Ishikawa (cell line): ENCODE data around the gene MMAB.

Experiments used
- CEBPB ChIP-seq: IDR thresholded peaks from 2 replicates; pipeline ENCODE4 v1.6.1; 2012
- CREB1 ChIP-seq: IDR thresholded peaks from 2 replicates; pipeline ENCODE4 v1.6.1; 2012; ENCODE audit warnings: low read depth
- EGR1 ChIP-seq: IDR thresholded peaks from 2 replicates; pipeline ENCODE4 v1.6.1; 2012
- EP300 ChIP-seq: IDR thresholded peaks from 2 replicates; pipeline ENCODE4 v1.6.1; 2012; ENCODE audit warnings: borderline replicate concordance
- FOXM1 ChIP-seq: IDR thresholded peaks from 2 replicates; pipeline ENCODE4 v1.6.1; 2012; ENCODE audit warnings: low read depth, borderline replicate concordance
- NFIC ChIP-seq: IDR thresholded peaks from 2 replicates; pipeline ENCODE4 v1.6.1; 2012
- RAD21 ChIP-seq: IDR thresholded peaks from 2 replicates; pipeline ENCODE4 v1.6.1; 2012; ENCODE audit warnings: low read depth
- REST ChIP-seq: IDR thresholded peaks from 2 replicates; pipeline ENCODE4 v1.6.1; 2012; ENCODE audit warnings: low read depth, mild to moderate bottlenecking
- TAF1 ChIP-seq: IDR thresholded peaks from 2 replicates; pipeline ENCODE4 v1.6.1; 2012; ENCODE audit warnings: low read depth, mild to moderate bottlenecking
- TCF12 ChIP-seq: IDR thresholded peaks from 2 replicates; pipeline ENCODE4 v1.6.1; 2012; ENCODE audit warnings: low read depth
- TEAD4 ChIP-seq: IDR thresholded peaks from 2 replicates; pipeline ENCODE4 v1.6.1; 2012
- USF1 ChIP-seq: IDR thresholded peaks from 2 replicates; pipeline ENCODE4 v1.6.1; 2012
- YY1 ChIP-seq: IDR thresholded peaks from 2 replicates; pipeline ENCODE4 v1.6.1; 2012; ENCODE audit warnings: low read depth
- ZBTB7A ChIP-seq: IDR thresholded peaks from 2 replicates; pipeline ENCODE4 v1.6.1; 2012; ENCODE audit warnings: low read depth
- TF ChIP-seq, protein P1 (sequence below): IDR thresholded peaks from 2 replicates; pipeline ENCODE4 v1.6.1; 2012

MMAB gene

DNA sequence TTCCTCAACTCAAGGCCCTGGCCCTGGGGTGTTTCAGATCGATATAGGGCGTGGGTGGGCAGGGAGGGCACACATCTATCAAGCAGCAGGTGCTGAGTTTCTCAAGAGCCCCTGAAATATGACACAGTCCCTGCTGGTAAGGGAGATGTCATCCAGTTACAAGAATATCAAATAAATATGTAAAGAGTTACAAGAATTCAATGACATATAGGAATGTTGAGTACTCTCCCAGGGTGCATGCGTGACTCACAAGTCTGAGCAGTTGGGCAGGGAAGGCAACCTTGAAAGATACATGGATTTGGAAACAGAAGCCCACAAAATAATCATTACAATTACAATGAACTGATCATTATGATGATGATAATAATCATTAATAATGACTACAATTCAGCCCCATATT is 35.5 kb upstream of the MMAB start:
- TF ChIP-seq YY1: no peak
- TF ChIP-seq, protein P1, sequence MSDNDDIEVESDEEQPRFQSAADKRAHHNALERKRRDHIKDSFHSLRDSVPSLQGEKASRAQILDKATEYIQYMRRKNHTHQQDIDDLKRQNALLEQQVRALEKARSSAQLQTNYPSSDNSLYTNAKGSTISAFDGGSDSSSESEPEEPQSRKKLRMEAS: no peak
- TF ChIP-seq CREB1: no peak
- TF ChIP-seq EP300: no peak
- TF ChIP-seq TEAD4: no peak
- no peak for TF ChIP-seq TAF1
- no peak for TF ChIP-seq RAD21
- no peak for TF ChIP-seq CEBPB
- TF ChIP-seq NFIC: no peak
- TF ChIP-seq ZBTB7A: no peak

GRCh38 chr12:109608270-109608669 is 35.0 kb upstream of the MMAB start:
- no peak for TF ChIP-seq TAF1
- TF ChIP-seq YY1: no peak
- TF ChIP-seq FOXM1: no peak
- TF ChIP-seq ZBTB7A: no peak
- TF ChIP-seq, protein P1: no peak
- TF ChIP-seq EP300: no peak
- no peak for TF ChIP-seq USF1
- no peak for TF ChIP-seq TCF12
- TF ChIP-seq CREB1: no peak
- no peak for TF ChIP-seq REST
- no peak for TF ChIP-seq TEAD4
- no peak for TF ChIP-seq CEBPB
- TF ChIP-seq EGR1: no peak
- no peak for TF ChIP-seq NFIC

DNA sequence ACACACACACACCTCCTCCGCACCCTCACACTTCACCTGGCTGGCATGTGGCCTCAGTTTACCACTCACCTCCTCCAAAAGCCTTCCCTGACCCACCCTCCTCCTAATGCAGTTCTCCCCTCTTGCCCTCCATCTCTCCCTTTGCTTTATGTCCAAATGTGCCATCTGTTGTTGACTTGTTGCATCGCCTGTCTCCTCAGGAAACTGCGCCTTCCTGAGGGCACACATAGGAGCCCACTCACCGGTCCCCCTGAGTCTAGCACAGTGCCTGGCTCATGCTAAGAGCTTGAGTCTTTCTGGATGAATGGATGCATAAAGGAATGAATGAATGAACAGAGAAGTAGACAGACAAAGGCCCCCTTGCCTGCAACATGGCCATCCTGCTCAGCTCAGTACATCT is 34.3 kb upstream of the MMAB start:
- TF ChIP-seq, protein P1: no peak
- no peak for TF ChIP-seq NFIC
- no peak for TF ChIP-seq TEAD4
- no peak for TF ChIP-seq EGR1
- no peak for TF ChIP-seq YY1
- no peak for TF ChIP-seq FOXM1
- no peak for TF ChIP-seq CEBPB
- TF ChIP-seq USF1: no peak
- TF ChIP-seq RAD21: no peak
- no peak for TF ChIP-seq CREB1
- no peak for TF ChIP-seq ZBTB7A
- TF ChIP-seq EP300: no peak
- TF ChIP-seq TCF12: no peak
- no peak for TF ChIP-seq TAF1
- TF ChIP-seq REST: no peak

DNA sequence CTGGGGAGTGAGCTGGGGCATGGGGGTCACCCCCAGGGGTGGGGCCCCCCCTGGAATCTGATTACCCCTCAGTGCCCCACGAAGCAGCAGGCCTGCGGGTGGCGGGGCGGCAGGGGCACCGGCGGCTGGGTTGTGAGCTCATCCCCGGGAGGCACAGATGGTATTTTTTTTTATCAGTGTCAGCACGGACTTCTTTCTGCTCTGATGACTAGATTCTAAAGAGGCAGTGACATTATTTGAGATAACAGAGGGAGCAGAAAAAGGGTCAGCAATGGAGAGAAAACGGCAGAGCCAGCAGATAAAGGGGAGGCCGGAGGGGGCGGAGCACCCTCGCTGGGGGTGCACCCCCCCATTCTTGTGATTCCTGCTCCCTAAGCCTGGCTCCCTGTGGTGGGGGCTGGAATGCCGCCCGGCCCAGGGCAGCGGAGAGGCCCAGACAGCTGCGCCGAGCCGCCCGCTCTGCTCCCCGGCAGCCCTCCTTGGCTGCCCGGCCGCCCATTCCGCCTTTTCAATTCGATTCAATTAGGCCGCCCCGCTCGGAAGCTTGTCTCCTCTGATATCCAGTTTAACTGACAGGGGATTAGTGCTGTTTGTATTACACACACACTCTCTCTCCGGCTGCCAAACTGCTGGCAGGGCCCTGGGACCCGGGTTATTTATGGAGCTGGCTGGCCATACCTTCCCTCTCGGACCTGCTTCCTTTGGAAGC is 33.2 kb upstream of the MMAB start:
- TF ChIP-seq, protein P1: no peak
- TF ChIP-seq YY1 (no peak), TCF12 (no peak), EP300 (no peak), TAF1 (no peak), CEBPB (no peak), REST (no peak), CREB1 (no peak), EGR1 (no peak), FOXM1 (no peak)
